Transverse colon (tissue), 3 donors: ENCODE measurements around the gene PTPRN2.

ENCODE experiments used
- CTCF ChIP-seq, 5 experiments: fragments of 200-600 bp in 3 of 5; fragments of 450-650 bp in 2 of 5; sonication (generic) in 3 of 5; IDR thresholded peaks; 1 replicate in 2 of 5; 2 replicates in 3 of 5; pipeline ENCODE4 v1.5.1; 2016 to 2017; ENCODE audit warnings: antibody characterized with exemption in 5 of 5, inconsistent platforms in 3 of 5, mild to moderate bottlenecking in 2 of 5, moderate library complexity in 1 of 5
- EP300 ChIP-seq: sonication (generic); formaldehyde crosslinking; IDR thresholded peaks from one replicate; pipeline ENCODE4 v1.6.1; 2017; ENCODE audit warnings: antibody characterized with exemption, low read depth

- no peak for TF ChIP-seq EP300
- TF ChIP-seq CTCF (IDR thresholded peaks at IDR 0.05), result no peak
These were observed 798.5 kb downstream of the PTPRN2 start for GRCh38 chr7:157789094-157789493.
